Measurements from ENCODE around the gene EIF5AL1. TPM values are rescaled to one million over a fixed set of nuclear protein-coding genes. Genes with fewer than 3 reads are reported as not detected.

EIF5AL1 gene
- total and polyA plus RNA-seq, 2 of the 13 experiments (the other 11 are each of a cell fraction or from before 2014, with no cell fraction given) = 0.22 to 0.50 TPM

DNA sequence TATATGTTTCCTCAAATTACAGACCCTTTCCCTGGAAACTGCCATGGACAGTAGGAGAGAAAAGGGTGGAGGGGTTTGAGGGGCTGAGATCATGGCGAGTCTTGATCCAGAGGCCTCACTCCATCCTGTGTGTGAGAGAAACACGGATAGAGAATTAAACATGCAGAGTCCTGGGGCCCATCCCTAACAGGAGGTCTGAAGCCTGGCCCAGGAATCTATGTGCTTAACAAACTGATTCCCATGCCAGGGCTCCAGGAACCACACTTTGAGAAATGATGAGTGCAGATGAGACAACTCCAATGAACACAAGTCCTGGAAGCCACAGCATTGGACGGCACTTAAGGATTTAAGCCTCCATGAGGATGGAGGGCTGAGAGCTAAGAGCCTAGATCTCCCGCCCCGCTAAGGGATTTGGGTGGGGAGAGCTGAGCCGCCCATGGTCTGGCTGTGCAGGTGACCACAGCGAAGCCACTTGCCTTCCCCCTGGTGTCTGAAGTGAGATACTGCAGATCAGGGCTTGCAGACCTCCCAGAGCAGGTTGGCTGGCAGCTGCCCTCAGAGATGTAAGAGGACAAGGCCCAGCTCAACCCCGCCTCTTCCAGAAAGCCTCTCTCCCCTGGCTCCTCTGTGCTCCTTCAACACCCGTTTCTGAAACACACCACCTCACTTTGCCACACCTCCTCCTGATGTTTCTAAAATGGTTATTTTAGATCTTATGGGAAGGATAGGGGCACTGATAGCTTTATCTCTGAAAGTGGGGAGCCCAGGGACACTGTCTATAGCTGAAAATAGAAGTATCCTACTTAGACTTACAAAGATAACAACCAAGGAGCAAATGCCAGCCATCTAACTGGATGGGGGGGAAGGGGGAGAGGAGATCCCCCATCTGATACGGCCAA, 24.8 kb upstream of the EIF5AL1 start (continued):
- TF ChIP-seq, protein P1, sequence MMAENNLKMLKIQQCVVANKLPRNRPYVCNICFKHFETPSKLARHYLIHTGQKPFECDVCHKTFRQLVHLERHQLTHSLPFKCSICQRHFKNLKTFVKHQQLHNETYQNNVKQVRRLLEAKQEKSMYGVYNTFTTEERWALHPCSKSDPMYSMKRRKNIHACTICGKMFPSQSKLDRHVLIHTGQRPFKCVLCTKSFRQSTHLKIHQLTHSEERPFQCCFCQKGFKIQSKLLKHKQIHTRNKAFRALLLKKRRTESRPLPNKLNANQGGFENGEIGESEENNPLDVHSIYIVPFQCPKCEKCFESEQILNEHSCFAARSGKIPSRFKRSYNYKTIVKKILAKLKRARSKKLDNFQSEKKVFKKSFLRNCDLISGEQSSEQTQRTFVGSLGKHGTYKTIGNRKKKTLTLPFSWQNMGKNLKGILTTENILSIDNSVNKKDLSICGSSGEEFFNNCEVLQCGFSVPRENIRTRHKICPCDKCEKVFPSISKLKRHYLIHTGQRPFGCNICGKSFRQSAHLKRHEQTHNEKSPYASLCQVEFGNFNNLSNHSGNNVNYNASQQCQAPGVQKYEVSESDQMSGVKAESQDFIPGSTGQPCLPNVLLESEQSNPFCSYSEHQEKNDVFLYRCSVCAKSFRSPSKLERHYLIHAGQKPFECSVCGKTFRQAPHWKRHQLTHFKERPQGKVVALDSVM (CRISPR knock-in tag; IDR thresholded peaks at IDR 0.05) = no peak
- no peak for TF ChIP-seq KDM2A (CRISPR knock-in tag; IDR thresholded peaks at IDR 0.05; ENCODE audit: borderline replicate concordance, low read depth)
- TF ChIP-seq, protein P2, sequence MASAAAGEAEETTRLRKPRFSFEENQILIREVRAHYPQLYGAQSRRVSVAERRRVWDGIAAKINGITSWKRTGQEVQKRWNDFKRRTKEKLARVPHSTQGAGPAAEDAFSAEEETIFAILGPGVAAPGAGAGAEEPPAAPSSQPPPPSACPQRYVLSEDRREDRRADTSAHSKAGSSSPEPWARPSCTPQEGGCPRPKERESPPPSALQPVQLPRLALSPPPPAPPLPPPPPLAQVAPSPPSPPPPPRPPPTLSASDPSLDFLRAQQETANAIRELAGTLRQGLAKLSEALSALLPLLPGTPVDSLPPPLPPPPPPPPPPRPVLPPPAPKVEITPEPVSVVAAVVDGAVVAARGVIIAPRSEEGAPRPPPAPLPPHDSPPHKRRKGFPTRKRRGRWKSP (CRISPR knock-in tag; IDR thresholded peaks at IDR 0.05) = no peak

DNA sequence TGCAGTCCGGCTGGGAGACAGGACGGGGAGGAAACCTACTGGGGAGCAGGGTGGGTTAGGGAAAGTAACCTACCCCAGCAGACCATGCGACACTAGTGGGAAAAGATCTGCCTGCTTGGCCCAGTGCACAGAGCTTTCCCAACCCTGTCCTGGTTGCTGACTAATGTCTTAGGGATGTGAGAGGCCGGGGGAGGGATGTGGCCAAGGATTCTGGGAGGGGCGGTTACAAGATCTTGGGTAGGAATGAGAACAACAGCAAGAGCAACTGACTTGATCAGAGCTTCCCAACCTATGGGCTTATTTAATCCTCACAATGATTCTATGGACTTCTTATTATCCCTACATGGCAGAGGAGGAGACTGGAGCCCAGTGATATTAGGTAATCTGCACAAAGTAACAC, 24.0 kb upstream of the EIF5AL1 start:
- in situ Hi-C loops (cut with HindIII; ENCODE audit: extremely low pct_ligation_motif_present, low pct_unique_long_range_greater_than_20kb) (loop anchor here (5.0 kb wide), 1 partner anchor 111 kb away; no protein-coding TSS in a partner anchor), intact Hi-C loops (cut with micrococcal nuclease; ENCODE audit: unreplicated experiment) (loop anchor here (1.0 kb wide), 1 partner anchor 88 kb away; no protein-coding TSS in a partner anchor)
- WGBS (ENCODE audit: low lambda C conversion rate) = 46% methylated on average over 5 of the region's 5 CpGs
- POLR2A ChIA-PET = interaction anchor here (1.2 kb wide), 1 partner anchor 114 kb away, joined by 4 read pairs; no protein-coding TSS in a partner anchor
- Histone ChIP-seq H3K9me3 (ENCODE audit: low read length) (no peaks in the 10 kb centered on the region), H3K4me2 (ENCODE audit: low read depth, low read length) (no peak overlapping the region), H3K79me2 (ENCODE audit: insufficient read depth, low read length) (no peaks in the 10 kb centered on the region), H3K9ac (ENCODE audit: insufficient read depth, low read depth, low read length) (no peak overlapping the region), H3K4me3 (replicated peaks in 1 of 3; ENCODE audit: insufficient read depth in 1 of 3, low read depth in 2 of 3, low read length in 3 of 3) (no peak overlapping the region), H3K27me3 (ENCODE audit: control insufficient read depth in 1 of 2, insufficient read depth in 2 of 2, low read length in 2 of 2) (peaks cover 3 to 35% of the 10 kb centered on the region in 2 experiments; a peak in 3 of 5 replicates), H3K4me1 (ENCODE audit: insufficient read depth, low read length) (no peaks in the 10 kb centered on the region), H3K27ac (ENCODE audit: extremely low read length, insufficient read depth, low read length) (no peak overlapping the region), H2AFZ (ENCODE audit: low read length) (no peak overlapping the region), H4K20me1 (ENCODE audit: insufficient read depth, low read length) (no peaks in the 10 kb centered on the region), H3K36me3 (replicated peaks in 1 of 2; ENCODE audit: control insufficient read depth in 1 of 2, insufficient read depth in 2 of 2, low read length in 2 of 2) (no peaks in the 10 kb centered on the region)
- no peak for FAIRE-seq
- TF ChIP-seq HNRNPK (IDR thresholded peaks at IDR 0.05; ENCODE audit: low read depth, low read length, poor library complexity, severe bottlenecking) = no peak
- no peak for TF ChIP-seq HCFC1 (IDR thresholded peaks at IDR 0.05; ENCODE audit: low read depth, low read length)
- TF ChIP-seq, protein P3, sequence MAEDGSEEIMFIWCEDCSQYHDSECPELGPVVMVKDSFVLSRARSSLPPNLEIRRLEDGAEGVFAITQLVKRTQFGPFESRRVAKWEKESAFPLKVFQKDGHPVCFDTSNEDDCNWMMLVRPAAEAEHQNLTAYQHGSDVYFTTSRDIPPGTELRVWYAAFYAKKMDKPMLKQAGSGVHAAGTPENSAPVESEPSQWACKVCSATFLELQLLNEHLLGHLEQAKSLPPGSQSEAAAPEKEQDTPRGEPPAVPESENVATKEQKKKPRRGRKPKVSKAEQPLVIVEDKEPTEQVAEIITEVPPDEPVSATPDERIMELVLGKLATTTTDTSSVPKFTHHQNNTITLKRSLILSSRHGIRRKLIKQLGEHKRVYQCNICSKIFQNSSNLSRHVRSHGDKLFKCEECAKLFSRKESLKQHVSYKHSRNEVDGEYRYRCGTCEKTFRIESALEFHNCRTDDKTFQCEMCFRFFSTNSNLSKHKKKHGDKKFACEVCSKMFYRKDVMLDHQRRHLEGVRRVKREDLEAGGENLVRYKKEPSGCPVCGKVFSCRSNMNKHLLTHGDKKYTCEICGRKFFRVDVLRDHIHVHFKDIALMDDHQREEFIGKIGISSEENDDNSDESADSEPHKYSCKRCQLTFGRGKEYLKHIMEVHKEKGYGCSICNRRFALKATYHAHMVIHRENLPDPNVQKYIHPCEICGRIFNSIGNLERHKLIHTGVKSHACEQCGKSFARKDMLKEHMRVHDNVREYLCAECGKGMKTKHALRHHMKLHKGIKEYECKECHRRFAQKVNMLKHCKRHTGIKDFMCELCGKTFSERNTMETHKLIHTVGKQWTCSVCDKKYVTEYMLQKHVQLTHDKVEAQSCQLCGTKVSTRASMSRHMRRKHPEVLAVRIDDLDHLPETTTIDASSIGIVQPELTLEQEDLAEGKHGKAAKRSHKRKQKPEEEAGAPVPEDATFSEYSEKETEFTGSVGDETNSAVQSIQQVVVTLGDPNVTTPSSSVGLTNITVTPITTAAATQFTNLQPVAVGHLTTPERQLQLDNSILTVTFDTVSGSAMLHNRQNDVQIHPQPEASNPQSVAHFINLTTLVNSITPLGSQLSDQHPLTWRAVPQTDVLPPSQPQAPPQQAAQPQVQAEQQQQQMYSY (CRISPR knock-in tag; IDR thresholded peaks at IDR 0.05) = no peak
- TF ChIP-seq ZNF652 (CRISPR knock-in tag; IDR thresholded peaks at IDR 0.05; ENCODE audit: borderline replicate concordance, low read depth) = no peak
- TF ChIP-seq ZNF367 (CRISPR knock-in tag; IDR thresholded peaks at IDR 0.05; ENCODE audit: borderline replicate concordance) = no peak
- TF ChIP-seq, protein P4, sequence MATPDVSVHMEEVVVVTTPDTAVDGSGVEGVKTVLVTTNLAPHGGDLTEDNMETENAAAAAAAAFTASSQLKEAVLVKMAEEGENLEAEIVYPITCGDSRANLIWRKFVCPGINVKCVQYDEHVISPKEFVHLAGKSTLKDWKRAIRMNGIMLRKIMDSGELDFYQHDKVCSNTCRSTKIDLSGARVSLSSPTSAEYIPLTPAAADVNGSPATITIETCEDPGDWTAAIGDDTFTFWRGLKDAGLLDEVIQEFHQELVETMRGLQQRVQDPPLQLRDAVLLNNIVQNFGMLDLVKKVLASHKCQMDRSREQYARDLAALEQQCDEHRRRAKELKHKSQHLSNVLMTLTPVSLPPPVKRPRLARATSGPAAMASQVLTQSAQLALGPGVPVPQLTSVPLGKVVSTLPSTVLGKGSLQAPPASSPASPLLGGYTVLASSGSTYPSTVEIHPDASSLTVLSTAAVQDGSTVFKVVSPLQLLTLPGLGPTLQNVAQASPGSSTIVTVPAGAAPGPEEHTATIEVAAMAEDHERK (CRISPR knock-in tag; IDR thresholded peaks at IDR 0.05; ENCODE audit: low read depth) = no peak
- no peak for TF ChIP-seq ATF7 (IDR thresholded peaks at IDR 0.05)
- no peak for TF ChIP-seq ATF7 (CRISPR knock-in tag; IDR thresholded peaks at IDR 0.05)
- no peak for TF ChIP-seq NCOA5 (CRISPR knock-in tag; IDR thresholded peaks at IDR 0.05)
- no peak for TF ChIP-seq RORA (CRISPR knock-in tag; IDR thresholded peaks at IDR 0.05)
- BruUV-seq (replicated peaks) = no TSS peak
- CTCF ChIA-PET (ENCODE audit: low intra/inter-chr PET ratio, low total read pairs) = interaction anchor here (2.6 to 2.9 kb wide), 2 partner anchors 87 to 113 kb away, joined by 23 to 45 read pairs; no protein-coding TSS in a partner anchor
- no peak for DNase-seq (ENCODE audit: low spot score)
- ATAC-seq = no peak
